ENCODE results near the gene TRIOBP. TPM values are rescaled to one million over a fixed set of nuclear protein-coding genes. Genes with fewer than 3 reads are reported as not detected.
"Not testable (repeated sequence)": the region's sequence is repeated elsewhere in the genome, so short reads cannot be mapped to it uniquely, and the experiment has no call there.

TRIOBP gene
- polyA plus RNA-seq, 4 donors, result 63.9 to 92.2 (median 79.9) TPM

DNA sequence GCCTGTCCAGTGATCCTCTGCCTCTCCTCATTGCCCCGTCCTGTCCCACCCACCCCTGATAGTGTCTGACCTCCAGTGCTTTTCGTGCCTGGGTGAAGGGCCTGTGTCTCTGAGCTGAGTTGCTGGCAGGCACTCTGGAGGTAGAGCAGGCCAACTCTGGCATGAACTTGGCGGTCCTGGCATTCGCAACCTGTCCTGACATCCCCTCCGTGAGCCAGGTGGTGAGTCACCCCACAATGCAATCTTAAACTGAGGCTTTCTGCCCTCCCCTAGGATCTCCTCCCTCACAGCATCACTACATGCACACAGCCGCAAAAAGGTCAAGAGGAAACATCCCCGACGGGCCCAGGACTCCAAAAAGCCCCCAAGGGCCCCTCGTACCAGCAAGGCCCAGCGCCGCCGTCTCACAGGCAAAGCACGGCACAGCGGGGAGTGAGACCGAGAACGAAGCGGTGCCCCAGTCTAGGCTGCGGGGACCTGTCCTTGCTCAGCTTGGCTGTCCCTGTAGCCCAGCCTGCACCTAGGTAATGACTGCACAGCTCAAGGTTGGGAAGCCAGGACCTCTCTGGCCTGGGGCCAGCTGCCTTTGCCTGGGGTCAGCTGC is 5.8 kb upstream of the TRIOBP start:
- DNase-seq (ENCODE audit: low read depth in 4 of 4, low spot score in 2 of 4), result no peak

DNA sequence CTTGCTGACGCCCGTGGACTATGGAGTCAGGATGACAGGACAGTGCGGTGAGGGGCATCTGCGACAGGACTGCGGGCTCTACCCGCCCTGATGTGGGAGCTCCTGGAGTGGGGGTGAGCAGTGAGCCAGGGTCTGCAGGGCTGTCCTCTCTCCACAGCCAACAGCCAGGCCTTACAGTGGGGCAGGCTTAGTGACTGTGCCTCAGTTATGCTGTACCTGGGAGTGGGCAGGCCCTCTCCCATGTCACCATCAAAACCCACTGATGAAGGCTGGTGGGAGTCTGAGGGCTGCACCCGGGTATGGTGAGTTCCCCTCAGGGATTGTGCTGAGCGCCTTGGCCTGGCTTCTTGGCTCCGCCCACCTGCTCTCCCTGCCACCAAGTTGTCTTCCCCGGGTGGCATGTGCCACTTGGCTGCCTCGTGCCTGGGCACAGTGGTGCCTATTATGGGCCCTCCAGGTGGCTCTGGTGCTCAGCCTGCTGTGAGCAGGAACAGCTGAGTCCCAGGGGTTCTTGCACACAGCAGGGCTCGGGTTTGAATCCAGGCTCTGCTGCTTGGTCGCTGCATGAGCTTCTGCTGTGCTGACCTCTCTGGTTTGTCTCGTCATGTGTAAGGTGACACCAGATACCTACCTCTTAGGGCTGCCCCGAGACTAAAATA is 4.1 kb upstream of the TRIOBP start:
- no peak for DNase-seq (ENCODE audit: low read depth in 4 of 4, low spot score in 2 of 4)

DNA sequence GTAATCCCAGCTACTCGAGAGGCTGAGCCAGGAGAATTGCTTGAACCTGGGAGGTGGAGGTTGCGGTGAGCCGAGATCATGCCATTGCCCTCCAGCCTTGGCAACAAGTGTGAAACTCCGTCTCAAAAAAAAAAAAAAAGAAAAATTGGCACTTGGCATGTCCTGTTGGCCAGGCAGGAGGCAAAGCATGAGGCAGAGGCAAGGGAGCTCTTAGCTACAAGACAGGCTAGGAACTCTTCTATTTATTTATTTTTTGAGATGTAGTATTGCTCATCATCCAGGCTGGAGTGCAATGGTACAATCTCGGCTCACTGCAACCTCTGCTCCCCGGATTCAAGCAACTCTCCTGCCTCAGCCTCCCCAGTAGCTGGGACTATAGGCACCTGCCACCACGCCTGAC is 2.7 kb upstream of the TRIOBP start:
- not testable (repeated sequence) for DNase-seq (ENCODE audit: low read depth in 4 of 4, low spot score in 2 of 4)

DNA sequence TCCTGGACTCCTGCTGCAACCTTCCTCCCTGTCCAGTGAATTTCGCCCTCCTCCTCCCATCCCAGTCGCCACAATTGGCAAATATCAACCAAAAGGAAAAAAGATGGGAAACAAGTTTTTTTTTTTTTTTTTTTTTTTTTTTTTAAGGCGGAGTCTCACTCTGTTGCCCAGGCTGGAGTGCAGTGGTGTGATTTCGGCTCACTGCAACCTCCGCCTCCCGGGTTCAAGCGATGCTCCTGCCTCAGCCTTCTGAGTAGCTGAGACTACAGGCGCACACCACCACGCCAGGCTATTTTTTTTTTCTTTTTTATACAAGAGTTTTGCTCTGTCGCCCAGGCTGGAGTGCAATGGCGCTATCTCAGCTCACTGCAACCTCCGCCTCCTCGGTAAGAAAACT is 590 bp upstream of the TRIOBP start:
- DNase-seq (ENCODE audit: low read depth in 4 of 4, low spot score in 2 of 4), result not testable (repeated sequence)

DNA sequence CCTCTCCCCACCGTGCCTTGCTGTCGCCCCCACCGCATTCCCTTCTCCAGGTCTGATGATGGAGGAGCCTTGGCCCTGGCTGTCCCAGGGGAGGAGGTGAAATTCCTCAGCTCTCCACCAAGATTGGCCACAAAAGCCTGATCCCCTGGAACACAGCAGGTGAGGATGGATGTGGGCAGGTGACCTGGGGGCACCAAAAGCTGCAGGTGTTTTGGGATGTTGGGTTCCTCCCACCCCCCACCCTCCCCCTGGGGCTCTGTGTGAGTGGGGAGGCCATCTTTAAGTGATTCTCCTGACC is 639 bp downstream of the TRIOBP start:
- no peak for DNase-seq (ENCODE audit: low read depth in 4 of 4, low spot score in 2 of 4)

DNA sequence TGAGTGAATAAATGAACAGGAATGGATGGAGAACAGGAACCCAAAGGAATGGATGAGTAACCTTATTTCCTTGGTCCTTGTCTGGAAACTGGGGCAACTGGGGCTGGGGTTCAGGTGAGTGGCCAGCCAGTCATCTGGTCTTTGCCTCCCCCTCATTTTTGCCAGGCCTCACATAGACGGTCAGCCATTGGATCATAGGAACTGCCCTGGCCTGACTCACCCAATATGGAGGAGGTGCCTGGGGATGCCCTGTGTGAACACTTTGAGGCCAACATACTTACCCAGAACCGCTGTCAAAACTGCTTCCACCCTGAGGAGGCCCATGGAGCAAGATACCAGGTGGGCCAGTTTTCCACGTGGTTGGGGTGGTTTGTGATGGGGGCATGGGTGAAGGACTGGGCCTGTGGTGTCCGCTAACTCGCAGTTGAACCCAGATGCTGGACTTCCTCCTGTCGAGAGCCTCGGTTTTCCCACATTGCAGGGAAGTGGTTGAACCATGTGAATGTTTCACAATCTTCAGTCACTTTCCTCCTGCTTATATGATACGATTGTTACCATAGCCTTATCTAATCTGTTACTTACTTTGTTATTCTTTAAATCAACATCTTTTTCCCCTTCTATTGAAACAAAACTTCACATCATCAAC is 4.4 kb downstream of the TRIOBP start:
- no peak for DNase-seq (ENCODE audit: low read depth in 4 of 4, low spot score in 2 of 4)

DNA sequence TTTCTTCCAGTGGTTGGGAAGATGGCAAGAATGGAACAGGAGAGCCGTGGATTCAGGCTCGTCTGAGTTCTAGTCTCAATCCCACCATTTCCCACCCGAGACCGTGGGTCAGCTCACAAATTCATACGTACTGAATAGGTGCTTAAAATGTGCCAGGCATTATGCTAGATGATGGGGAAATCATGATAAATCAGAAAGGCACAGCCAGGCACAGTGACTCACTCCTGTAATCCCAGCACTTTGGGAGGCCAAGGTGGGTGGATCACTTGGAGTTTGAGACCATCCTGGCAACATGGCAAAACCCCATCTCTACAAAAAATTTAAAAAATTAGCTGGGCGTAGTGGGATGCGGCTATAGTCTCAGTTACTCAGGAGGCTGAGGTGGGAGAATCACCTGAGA is 7.1 kb downstream of the TRIOBP start:
- DNase-seq (ENCODE audit: low read depth in 4 of 4, low spot score in 2 of 4), result no peak

DNA sequence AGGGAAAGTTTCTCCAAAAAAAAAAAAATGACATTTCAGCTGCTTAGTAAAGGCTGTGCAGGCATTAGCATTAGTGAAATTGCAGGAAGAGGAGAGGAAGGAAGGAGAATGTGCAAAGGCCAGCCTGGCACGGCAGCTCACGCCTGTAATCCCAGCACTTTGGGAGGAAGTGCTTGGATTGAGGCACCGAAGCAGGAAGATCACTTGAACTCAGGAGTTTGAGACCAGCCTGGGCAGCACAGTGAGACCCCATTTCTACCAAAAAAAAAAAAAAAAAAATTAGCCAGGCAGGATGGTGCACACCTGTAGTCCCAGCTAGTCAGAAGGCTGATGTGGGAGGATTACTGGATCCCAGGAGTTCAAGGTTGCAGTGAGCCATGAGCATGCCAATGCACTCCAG is 7.8 kb downstream of the TRIOBP start:
- DNase-seq (ENCODE audit: low read depth in 4 of 4, low spot score in 2 of 4), result no peak

DNA sequence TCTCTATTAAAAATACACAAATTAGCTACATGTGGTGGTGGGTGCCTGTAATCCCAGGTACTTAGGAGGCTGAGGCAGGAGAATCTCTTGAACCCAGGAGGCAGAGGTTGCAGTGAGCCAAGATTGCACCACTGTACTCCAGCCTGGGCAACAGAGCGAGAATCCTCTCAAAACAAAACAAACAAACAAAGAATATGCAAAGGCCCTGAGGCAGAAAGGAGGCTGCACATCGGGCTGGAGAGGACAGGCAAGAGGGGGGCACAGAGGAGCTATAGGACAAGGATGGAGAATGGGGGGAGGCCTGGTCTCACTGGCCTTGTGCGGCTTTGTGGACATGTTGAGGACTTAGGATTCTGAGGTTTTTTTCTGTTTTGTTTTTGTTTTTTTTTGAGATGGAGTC is 8.4 kb downstream of the TRIOBP start:
- no peak for DNase-seq (ENCODE audit: low read depth in 4 of 4, low spot score in 2 of 4)

DNA sequence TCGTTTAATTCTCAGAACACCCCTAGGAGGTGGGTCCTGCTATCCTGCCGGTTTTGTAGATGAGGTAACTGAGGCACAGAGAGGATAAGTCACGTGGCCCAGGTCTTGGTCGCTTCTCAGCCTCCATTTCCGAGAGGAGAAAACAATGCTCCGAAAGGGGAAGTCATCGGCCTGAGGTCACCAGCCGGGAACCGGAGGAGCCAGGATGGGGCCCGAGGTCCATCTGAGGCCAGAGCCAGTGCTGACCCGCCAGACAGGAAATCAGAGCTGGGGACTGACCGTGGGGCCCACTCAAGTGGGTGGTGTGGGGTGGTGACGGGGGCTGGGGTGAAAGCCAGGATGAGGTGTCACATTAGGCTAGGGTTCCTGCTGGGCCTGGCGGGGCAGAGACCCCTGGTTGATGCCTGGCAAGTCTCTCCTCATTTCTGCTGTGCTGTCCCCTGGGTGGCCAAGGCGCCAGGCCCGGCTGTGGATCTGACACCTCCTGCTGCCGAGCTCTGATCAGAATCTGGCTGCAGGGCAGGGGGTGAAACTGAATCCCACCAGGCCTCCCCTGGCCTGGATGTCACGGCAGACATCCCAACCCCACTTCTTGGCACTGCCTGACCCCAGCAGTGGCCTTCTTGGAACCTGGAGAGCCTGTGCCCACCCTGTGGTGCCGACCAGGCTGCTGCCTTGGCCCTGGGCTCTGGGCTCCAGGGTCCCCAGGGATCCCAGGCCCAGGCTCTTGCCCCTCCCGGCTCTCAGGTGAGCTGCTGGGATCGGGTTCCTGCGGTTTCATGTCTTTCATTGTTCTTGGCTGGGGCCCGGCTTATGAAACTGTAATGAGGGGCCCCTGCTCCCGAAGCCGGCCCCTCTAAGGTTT is 12.0 kb downstream of the TRIOBP start:
- DNase-seq (ENCODE audit: low read depth in 4 of 4, low spot score in 2 of 4), result no peak

DNA sequence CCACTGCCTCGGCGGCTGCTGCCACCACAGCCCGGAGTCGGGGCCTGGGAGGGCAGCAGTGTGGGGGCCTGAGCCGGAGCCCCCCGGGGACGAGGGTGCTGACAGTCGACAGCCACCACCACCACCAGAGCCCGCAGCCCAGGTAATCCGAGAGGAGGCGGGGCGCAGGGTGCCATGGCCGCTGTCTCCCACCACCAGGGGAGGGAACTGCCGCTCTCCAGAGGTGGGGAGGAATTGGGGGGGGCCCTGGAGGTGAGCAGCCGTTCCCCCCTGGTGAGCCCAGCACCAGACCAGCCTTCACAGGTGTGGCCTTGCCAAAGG is 12.6 kb downstream of the TRIOBP start:
- no peak for DNase-seq (ENCODE audit: low read depth in 4 of 4, low spot score in 2 of 4)

DNA sequence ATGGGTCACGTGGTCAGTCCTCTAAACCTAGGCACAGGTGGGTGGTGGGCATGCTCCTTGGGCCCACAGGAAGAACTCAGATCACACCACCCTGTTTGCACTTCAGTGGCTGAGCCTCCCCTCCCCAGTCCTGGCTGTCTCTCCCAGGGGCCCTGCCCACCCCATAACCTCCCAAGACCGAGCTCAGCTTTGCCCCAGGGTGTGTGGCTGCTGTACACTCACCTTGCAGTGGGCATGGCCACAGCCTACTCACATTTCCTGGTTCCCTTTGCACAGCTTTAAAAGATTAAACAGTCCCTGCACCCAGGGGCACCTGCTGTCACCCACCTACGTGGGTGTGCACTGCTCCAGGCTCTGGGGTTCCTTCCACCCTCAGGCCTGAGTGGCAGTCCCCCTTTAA is 13.8 kb downstream of the TRIOBP start:
- DNase-seq (ENCODE audit: low read depth in 4 of 4, low spot score in 2 of 4), result no peak

DNA sequence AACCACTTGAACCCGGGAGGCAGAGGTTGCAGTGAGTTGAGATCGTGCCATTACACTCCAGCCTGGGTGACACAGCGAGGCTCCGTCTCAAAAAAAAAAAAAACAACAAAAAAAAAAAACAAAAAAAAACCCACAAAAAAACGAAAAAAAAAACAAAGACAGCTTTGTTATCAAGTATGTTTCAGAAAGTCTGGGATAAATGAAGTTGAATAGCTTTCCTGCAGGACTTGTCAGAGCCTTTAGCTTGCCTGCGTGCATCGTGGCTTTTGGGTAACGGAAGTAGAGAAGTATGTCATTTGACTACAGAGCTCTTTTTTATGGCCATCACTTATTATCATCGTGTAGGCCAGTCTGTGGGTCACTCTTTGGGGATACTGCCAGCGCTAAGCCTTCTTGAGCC is 14.6 kb downstream of the TRIOBP start:
- DNase-seq (ENCODE audit: low read depth in 4 of 4, low spot score in 2 of 4), result no peak

DNA sequence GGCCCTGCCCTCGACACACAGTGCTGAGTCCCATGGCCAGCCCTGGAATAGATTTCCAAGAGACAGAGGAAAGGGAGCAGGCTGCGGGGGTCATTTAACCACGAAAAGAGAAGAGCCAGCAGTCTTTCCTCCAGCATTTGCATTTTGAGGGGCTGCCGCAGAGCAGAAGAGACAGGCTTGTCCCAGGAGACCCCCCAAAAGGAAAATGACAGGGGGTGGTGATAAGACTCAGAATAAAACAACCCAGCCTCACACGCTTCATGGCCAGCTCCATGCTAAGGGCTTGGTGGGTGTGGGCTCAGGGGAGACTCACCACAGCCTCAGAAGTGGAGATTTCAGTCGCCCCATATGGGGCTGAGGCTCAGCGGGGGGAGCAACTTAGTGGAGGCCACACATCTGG is 16.9 kb downstream of the TRIOBP start:
- no peak for DNase-seq (ENCODE audit: low read depth in 4 of 4, low spot score in 2 of 4)

DNA sequence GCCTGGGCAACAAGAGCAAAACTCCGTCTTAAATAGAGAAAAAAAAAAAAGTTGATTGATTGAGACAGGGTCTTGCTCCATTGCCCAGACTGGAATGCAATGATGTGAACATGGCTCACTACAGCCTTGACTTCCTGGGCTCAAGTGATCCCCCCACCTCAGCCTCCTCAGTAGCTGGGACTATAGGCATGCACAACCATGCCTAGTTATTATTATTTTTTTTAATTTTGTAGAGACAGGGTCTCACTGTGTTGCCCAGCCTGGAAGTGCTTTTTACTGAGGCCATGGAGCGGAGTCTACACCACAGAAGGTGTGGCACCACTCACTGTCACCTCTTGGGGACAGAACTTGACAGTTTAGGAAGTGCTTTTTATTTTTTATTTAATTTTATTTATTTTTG is 17.8 kb downstream of the TRIOBP start:
- no peak for DNase-seq (ENCODE audit: low read depth in 4 of 4, low spot score in 2 of 4)

DNA sequence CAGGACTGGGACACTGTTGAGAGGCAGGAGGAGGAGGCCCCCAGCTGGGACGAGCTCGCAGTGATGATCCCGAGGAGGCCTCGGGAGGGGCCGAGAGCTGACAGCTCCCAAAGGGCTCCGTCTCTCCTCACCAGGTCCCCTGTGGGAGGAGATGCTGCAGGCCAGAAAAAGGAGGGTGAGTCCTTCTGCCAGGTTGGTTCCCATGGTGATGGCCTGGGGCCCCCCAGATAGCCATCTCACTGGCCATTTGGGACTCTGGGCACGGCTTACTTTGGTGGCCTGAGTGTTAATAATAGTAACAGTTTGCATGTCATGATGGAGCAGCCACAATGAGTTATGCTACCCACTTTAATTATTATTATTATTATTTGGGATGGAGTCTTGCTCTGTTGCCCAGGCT is 18.9 kb downstream of the TRIOBP start:
- no peak for DNase-seq (ENCODE audit: low read depth in 4 of 4, low spot score in 2 of 4)

DNA sequence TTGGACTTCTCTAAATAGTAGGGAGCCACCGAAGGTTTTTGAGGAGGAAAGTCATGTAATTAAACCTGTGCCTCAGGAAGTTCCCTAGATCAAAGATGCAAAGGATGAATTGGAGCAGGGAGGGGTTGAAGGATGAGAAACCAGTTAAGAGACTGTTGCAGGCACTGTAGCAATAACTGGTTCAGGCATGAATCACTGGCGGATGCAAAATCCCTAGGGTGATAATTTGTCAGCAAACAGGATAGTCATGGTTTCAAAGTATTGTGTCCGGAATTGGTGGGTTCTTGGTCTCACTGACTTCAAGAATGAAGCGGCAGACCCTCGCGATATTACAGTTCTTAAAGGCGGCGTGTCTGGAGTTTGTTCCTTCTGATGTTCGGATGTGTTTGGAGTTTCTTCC is 19.9 kb downstream of the TRIOBP start:
- no peak for DNase-seq (ENCODE audit: low read depth in 4 of 4, low spot score in 2 of 4)

DNA sequence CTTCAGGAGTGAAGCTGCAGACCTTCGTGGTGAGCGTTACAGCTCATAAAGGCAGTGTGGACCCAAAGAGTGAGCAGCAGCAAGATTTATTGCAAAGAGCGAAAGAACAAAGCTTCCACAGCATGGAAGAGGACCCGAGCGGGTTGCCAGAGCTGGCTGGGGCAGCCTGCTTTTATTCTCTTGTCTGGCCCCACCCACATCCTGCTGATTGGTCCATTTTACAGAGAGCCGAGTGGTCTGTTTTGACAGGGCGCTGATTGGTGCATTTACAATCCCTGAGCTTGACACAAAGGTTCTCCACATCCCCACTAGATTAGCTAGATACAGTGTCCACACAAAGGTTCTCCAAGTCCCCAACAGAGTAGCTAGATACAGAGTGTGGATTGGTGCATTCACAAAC is 20.4 kb downstream of the TRIOBP start:
- not testable (repeated sequence) for DNase-seq (ENCODE audit: low read depth in 4 of 4, low spot score in 2 of 4)

DNA sequence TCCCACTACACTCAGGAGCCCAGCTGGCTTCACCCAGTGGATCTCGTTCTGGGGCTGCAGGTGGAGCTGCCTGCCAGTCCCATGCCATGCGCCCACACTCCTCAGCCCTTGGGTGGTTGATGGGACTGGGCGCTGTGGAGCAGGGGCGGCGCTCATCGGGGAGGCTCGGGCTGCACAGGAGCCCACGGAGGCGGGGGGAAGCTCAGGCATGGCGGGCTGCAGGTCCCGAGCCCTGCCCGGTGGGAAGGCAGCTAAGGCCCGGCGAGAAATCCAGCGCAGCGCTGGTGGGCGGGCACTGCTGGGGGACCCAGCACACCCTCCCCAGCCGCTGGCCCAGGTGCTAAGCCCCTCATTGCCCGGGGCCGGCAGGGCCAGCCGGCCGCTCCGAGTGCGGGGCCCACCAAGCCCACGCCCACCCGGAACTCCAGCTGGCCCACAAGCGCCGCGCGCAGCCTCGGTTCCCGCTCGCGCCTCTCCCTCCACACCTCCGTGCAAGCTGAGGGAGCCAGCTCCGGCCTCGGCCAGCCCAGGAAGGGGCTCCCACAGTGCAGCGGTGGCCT is 21.0 kb downstream of the TRIOBP start:
- not testable (repeated sequence) for DNase-seq (ENCODE audit: low read depth in 4 of 4, low spot score in 2 of 4)

DNA sequence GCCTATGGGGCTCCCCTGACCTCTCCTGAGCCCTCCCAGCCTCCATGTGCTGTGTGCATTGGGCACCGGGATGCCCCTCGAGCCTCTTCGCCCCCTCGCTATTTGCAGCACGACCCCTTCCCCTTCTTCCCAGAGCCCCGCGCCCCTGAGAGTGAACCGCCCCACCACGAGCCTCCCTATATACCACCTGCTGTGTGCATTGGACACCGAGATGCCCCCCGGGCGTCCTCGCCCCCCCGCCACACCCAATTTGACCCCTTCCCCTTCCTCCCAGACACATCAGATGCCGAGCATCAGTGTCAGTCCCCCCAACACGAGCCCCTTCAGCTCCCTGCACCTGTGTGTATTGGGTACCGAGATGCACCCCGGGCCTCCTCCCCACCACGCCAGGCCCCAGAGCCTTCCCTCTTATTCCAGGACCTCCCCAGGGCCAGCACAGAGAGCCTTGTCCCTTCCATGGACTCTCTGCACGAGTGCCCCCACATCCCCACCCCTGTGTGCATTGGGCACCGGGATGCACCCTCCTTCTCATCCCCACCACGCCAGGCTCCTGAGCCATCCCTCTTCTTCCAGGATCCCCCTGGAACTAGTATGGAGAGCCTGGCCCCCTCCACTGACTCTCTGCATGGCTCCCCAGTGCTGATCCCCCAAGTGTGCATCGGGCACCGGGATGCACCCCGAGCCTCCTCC is 28.8 kb downstream of the TRIOBP start:
- no peak for DNase-seq (ENCODE audit: low read depth in 4 of 4, low spot score in 2 of 4)

Measured in left renal cortex interstitium (tissue), 4 donors.